ENCODE results near the gene PRPF38B. TPM values are rescaled to one million over a fixed set of nuclear protein-coding genes. Genes with fewer than 3 reads are reported as not detected.

PRPF38B gene
- total and polyA plus RNA-seq, 9 of the 15 experiments (the other 6 are each of a cell fraction or from before 2014, with no cell fraction given) = 25.3 to 85.5 (median 66.4) TPM

DNA sequence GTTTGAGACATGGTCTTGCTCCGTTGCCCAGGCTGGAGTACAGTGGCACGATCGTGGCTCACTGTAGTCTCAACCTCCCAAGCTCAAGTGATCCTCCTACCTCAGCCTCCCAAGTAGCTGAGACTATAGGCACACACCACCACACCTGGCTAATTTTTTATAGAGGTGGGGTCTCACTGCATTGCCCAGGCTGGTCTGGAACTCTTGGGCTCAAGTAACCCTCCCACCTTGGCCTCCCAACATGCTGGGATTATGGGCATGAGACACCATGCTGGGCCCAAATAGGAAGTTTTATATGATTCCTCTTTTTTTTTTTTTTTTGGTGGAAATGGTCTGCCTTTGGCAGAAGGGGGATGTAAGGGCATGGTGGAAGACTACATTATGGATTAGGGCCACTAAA lies 14.5 kb downstream of the PRPF38B start (continued):
- TF ChIP-seq, protein P1, sequence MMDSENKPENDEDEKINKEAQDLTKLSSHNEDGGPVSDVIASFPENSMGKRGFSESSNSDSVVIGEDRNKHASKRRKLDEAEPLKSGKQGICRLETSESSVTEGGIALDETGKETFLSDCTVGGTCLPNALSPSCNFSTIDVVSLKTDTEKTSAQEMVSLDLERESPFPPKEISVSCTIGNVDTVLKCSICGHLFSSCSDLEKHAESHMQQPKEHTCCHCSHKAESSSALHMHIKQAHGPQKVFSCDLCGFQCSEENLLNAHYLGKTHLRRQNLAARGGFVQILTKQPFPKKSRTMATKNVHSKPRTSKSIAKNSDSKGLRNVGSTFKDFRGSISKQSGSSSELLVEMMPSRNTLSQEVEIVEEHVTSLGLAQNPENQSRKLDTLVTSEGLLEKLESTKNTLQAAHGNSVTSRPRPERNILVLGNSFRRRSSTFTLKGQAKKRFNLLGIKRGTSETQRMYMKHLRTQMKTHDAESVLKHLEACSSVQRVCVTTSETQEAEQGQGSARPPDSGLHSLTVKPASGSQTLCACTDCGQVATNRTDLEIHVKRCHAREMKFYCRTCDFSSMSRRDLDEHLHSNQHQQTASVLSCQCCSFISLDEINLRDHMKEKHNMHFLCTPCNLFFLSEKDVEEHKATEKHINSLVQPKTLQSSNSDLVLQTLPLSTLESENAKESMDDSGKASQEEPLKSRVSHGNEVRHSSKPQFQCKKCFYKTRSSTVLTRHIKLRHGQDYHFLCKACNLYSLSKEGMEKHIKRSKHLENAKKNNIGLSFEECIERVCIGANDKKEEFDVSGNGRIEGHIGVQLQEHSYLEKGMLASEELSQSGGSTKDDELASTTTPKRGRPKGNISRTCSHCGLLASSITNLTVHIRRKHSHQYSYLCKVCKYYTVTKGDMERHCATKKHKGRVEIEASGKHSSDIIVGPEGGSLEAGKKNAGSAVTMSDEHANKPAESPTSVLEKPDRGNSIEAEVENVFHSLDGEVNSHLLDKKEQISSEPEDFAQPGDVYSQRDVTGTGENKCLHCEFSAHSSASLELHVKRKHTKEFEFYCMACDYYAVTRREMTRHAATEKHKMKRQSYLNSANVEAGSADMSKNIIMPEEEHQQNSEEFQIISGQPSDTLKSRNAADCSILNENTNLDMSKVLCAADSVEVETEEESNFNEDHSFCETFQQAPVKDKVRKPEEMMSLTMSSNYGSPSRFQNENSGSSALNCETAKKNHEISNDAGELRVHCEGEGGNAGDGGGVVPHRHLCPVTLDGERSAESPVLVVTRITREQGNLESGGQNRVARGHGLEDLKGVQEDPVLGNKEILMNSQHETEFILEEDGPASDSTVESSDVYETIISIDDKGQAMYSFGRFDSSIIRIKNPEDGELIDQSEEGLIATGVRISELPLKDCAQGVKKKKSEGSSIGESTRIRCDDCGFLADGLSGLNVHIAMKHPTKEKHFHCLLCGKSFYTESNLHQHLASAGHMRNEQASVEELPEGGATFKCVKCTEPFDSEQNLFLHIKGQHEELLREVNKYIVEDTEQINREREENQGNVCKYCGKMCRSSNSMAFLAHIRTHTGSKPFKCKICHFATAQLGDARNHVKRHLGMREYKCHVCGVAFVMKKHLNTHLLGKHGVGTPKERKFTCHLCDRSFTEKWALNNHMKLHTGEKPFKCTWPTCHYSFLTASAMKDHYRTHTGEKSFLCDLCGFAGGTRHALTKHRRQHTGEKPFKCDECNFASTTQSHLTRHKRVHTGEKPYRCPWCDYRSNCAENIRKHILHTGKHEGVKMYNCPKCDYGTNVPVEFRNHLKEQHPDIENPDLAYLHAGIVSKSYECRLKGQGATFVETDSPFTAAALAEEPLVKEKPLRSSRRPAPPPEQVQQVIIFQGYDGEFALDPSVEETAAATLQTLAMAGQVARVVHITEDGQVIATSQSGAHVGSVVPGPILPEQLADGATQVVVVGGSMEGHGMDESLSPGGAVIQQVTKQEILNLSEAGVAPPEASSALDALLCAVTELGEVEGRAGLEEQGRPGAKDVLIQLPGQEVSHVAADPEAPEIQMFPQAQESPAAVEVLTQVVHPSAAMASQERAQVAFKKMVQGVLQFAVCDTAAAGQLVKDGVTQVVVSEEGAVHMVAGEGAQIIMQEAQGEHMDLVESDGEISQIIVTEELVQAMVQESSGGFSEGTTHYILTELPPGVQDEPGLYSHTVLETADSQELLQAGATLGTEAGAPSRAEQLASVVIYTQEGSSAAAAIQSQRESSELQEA (IDR thresholded peaks at IDR 0.05; ENCODE audit: low read depth) = no peak
- no peak for TF ChIP-seq ZNF175 (CRISPR knock-in tag; IDR thresholded peaks at IDR 0.05; ENCODE audit: low read depth)
- TF ChIP-seq JUND (IDR thresholded peaks at IDR 0.05; ENCODE audit: borderline replicate concordance, low read depth, low read length) = no peak
- no peak for TF ChIP-seq JUND (tag; IDR thresholded peaks at IDR 0.05; ENCODE audit: borderline replicate concordance, low read depth, low read length)
- TF ChIP-seq ZNF124 (CRISPR knock-in tag; IDR thresholded peaks at IDR 0.05) = no peak
- TF ChIP-seq, protein P2, sequence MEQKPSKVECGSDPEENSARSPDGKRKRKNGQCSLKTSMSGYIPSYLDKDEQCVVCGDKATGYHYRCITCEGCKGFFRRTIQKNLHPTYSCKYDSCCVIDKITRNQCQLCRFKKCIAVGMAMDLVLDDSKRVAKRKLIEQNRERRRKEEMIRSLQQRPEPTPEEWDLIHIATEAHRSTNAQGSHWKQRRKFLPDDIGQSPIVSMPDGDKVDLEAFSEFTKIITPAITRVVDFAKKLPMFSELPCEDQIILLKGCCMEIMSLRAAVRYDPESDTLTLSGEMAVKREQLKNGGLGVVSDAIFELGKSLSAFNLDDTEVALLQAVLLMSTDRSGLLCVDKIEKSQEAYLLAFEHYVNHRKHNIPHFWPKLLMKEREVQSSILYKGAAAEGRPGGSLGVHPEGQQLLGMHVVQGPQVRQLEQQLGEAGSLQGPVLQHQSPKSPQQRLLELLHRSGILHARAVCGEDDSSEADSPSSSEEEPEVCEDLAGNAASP (IDR thresholded peaks at IDR 0.05) = no peak
- no peak for TF ChIP-seq LARP7 (IDR thresholded peaks at IDR 0.05)
- TF ChIP-seq HCFC1 (IDR thresholded peaks at IDR 0.05; ENCODE audit: low read depth, low read length) = no peak
- no peak for TF ChIP-seq ZNF511 (CRISPR knock-in tag; IDR thresholded peaks at IDR 0.05)
- no peak for TF ChIP-seq TAF7 (tag; IDR thresholded peaks at IDR 0.05)
- TF ChIP-seq YBX1 (IDR thresholded peaks at IDR 0.05) = no peak
- TF ChIP-seq NCOR1 (IDR thresholded peaks at IDR 0.05) = no peak

All from K562 (cell line).